Pulmonary artery endothelial cell (primary cell): ENCODE data around the gene TRPM5. TPM values are rescaled to one million over a fixed set of nuclear protein-coding genes. Genes with fewer than 3 reads are reported as not detected.

Experiments
- DNase-seq: peaks from one replicate; pipeline ENCODE4 v3.0.0-alpha.2; 2011; ENCODE audit warnings: low read depth, low spot score
- total RNA-seq: library from RNA; depleted of rRNA; stranded (reverse); fragments of >200 nt; gene quantifications from 2 replicates; pipeline ENCODE4 v1.2.3, GENCODE V29; 2014

Gene TRPM5
- total RNA-seq, 1 donor from 2014 or later, result not detected

GRCh38 chr11:2440646-2441045 lies 3.7 kb downstream of the TRPM5 start:
- no peak for DNase-seq

GRCh38 chr11:2439820-2440219 lies 4.5 kb downstream of the TRPM5 start:
- no peak for DNase-seq

- DNase-seq, result no peak
Observed at GRCh38 chr11:2437516-2437915, 6.8 kb downstream of the TRPM5 start.

- no peak for DNase-seq
Observed at GRCh38 chr11:2436521-2437031, 7.7 kb downstream of the TRPM5 start.

- DNase-seq, result no peak
Observed at GRCh38 chr11:2436013-2436520, 8.2 kb downstream of the TRPM5 start.

- DNase-seq, result no peak
Observed at GRCh38 chr11:2435288-2436012, 8.9 kb downstream of the TRPM5 start.

GRCh38 chr11:2434506-2435255 lies 9.6 kb downstream of the TRPM5 start:
- DNase-seq, result no peak

GRCh38 chr11:2434008-2434407 lies 10.3 kb downstream of the TRPM5 start:
- no peak for DNase-seq

GRCh38 chr11:2433106-2433925 lies 11.0 kb downstream of the TRPM5 start:
- no peak for DNase-seq

- no peak for DNase-seq
Observed at GRCh38 chr11:2432628-2433071, 11.7 kb downstream of the TRPM5 start.

- no peak for DNase-seq
Observed at GRCh38 chr11:2432171-2432621, 12.1 kb downstream of the TRPM5 start.

GRCh38 chr11:2431395-2431794 lies 12.9 kb downstream of the TRPM5 start:
- DNase-seq, result no peak

GRCh38 chr11:2428322-2428795 lies 16.0 kb downstream of the TRPM5 start:
- DNase-seq, result peak; percentile 17

- DNase-seq, result no peak
Observed at GRCh38 chr11:2427721-2428321, 16.5 kb downstream of the TRPM5 start.

GRCh38 chr11:2426826-2427521 lies 17.3 kb downstream of the TRPM5 start:
- DNase-seq, result no peak

GRCh38 chr11:2426221-2426620 lies 18.1 kb downstream of the TRPM5 start:
- DNase-seq, result no peak

- DNase-seq, result no peak
Observed at GRCh38 chr11:2425506-2425905, 18.8 kb downstream of the TRPM5 start.

GRCh38 chr11:2424811-2425495 lies 19.4 kb downstream of the TRPM5 start:
- no peak for DNase-seq

- no peak for DNase-seq
Observed at GRCh38 chr11:2423157-2424025, 20.9 kb downstream of the TRPM5 start.
